ENCODE data around the gene THAP3.

Gene THAP3, protein sequence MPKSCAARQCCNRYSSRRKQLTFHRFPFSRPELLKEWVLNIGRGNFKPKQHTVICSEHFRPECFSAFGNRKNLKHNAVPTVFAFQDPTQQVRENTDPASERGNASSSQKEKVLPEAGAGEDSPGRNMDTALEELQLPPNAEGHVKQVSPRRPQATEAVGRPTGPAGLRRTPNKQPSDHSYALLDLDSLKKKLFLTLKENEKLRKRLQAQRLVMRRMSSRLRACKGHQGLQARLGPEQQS

DNA sequence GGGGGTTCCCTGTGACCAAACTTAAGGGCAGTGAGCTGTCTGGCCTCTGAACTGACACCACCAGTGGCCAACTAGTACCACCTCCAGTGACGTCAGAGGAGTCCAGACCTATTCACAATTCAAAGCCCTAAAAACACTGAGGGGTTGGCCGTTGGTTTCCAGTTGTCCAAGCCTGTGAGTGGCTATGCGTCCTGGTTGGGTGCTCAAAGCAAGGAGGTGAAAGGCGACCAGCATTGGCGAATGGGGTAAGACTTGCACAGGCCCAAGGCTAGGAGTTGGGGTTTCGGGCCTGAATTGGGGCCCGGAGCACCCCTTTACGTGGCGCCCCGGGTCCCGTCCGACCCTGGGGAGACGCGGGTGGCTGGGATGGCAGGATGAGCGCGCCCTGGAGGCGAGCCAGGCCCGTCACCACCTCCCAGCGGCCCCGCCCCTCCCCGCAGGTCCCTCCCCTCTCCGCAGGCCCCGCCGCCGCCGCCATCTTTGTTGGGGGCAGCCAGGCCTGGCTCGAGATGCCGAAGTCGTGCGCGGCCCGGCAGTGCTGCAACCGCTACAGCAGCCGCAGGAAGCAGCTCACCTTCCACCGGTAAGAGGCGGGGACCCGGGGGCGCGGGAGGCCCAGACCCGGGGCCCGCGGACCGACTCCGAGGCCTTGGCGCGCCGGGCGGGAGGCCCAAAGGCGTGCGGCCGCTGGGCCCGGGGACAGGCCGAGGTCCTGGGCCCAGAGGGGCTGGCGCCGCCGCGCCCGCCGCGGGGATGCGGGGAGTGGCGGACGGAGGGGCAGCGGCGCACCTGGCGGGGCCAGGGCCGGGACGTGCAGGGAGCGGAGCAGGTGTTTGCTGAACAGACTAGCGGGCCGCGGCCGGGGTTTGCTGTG is at the start of gene THAP3:
THAP3 (plus strand) TSS at position 159 of the 874 bp plus-strand sequence; CDS start at position 510, 351 bp downstream.
- peak; percentile 85 for DNase-seq (ENCODE audit: low read depth)

DNA sequence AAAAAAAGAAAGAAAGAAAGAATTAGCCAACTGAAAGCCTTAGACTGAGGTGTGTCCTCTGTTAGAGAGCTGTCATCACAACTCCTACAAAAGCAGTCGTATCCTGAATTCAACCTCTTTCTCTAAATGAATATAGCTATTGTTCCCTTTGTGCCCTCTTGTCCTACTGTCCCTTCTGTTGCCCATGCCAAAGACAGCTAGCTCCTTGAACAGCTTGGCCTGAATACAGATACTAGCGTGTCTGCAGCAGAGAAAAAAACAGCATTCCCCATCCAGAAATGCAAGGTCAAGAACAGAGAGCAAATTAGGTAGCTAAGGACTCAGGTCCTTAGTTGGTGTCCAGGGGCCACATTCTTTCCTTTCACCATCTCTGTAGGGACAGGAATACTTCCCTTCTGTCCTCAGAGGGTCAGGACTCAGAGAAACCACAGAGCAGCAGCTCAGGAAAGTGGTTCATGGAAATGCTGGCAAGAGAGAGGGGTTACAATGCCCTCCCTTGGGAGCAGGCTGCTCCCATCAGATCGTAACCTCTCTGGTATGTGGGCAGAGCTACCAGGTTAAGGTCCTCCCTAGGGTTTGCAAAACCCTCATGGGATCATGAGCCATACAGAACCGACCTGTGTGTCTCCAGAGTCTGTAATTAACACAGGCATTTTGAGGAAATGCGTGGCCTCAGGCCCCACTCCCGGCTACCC is 46.7 kb upstream of the THAP3 start:
- no peak for DNase-seq (ENCODE audit: low read depth)

DNA sequence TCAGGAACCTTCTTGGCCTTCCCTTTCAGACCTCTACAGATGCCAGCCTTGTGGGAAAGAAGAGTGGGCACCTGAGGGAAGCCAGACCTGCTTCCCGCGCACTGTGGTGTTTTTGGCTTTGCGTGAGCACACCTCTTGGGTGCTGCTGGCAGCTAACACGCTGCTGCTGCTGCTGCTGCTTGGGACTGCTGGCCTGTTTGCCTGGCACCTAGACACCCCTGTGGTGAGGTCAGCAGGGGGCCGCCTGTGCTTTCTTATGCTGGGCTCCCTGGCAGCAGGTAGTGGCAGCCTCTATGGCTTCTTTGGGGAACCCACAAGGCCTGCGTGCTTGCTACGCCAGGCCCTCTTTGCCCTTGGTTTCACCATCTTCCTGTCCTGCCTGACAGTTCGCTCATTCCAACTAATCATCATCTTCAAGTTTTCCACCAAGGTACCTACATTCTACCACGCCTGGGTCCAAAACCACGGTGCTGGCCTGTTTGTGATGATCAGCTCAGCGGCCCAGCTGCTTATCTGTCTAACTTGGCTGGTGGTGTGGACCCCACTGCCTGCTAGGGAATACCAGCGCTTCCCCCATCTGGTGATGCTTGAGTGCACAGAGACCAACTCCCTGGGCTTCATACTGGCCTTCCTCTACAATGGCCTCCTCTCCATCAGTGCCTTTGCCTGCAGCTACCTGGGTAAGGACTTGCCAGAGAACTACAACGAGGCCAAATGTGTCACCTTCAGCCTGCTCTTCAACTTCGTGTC is 45.9 kb upstream of the THAP3 start:
- DNase-seq (ENCODE audit: low read depth): no peak

DNA sequence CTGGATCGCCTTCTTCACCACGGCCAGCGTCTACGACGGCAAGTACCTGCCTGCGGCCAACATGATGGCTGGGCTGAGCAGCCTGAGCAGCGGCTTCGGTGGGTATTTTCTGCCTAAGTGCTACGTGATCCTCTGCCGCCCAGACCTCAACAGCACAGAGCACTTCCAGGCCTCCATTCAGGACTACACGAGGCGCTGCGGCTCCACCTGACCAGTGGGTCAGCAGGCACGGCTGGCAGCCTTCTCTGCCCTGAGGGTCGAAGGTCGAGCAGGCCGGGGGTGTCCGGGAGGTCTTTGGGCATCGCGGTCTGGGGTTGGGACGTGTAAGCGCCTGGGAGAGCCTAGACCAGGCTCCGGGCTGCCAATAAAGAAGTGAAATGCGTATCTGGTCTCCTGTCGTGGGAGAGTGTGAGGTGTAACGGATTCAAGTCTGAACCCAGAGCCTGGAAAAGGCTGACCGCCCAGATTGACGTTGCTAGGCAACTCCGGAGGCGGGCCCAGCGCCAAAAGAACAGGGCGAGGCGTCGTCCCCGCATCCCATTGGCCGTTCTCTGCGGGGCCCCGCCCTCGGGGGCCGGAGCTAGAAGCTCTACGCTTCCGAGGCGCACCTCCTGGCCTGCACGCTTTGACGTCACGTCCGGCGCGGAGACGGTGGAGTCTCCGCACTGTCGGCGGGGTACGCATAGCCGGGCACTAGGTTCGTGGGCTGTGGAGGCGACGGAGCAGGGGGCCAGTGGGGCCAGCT is 45.1 kb upstream of the THAP3 start, which contains the start of gene ZBTB48:
ZBTB48 (plus strand) TSS at position 621 of the 745 bp plus-strand sequence. CDS start 616 bp downstream, outside the sequence.
- DNase-seq (ENCODE audit: low read depth): peak; percentile 96

DNA sequence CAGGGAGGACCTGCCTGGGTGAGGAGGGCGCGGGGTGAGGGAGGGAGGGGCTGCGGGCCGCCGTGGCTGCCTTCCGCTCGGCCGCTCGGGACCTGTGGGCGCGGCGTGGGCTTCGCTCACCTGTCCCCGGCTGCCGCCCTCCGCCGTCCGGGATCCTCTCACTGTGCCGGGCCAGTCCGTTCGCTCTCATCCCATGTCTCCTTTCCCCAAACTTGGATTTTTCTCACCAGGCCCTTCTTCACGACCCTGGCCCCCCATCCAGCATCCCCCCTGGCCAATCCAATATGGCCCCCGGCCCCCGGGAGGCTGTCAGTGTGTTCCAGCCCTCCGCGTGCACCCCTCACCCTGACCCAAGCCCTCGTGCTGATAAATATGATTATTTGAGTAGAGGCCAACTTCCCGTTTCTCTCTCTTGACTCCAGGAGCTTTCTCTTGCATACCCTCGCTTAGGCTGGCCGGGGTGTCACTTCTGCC is 44.5 kb upstream of the THAP3 start:
- no peak for DNase-seq (ENCODE audit: low read depth)

GRCh38 chr1:6580593-6581409 is 43.9 kb upstream of the THAP3 start:
- DNase-seq (ENCODE audit: low read depth): no peak

GRCh38 chr1:6581561-6582305 is 42.9 kb upstream of the THAP3 start:
- DNase-seq (ENCODE audit: low read depth): no peak

GRCh38 chr1:6582370-6582769 is 42.3 kb upstream of the THAP3 start:
- no peak for DNase-seq (ENCODE audit: low read depth)

DNA sequence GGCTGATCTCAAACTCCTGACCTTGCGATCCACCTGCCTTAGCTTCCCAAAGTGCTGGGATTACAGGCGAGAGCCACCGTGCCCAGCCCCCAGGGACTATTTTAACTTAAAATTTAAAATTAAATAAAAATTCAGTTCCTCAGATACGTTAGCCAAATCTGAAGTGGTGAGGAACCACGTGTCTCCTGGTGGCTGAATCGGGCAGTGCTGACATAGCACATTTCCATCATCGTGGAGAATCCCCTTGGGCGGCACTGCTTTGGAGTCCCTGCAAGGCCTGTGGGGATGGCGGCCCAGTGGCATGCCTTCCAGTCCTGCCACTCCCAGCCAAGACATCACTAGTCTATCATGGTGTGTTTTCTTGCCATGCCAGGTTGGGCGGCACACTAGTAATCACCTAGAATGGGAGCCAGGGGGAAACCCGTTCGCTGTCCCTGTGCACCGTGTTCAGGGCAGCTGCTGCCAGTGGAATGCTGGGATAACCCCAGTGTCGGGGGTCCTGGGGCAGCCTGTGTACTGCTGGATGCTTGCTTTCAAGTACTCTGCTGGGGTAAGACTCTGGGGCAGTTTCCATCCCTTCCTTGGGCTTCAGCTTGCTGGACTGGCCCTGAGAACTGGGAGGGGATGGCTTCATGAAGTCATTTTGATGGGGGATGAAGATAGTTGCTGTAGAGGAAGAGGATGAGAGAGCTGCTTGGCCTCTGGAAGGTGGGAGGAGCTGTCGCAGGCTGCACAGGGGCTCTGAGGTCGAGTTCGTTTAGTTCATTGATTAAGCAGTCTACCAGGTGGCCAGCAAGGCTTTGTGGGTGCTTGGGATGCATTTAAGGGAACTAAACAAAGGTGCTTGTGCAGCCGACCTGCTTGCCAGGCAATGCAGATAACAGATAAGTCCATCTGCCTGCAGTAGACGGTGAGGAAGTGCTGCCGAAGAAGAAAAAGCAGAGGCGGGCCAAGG is 40.3 kb upstream of the THAP3 start:
- no peak for DNase-seq (ENCODE audit: low read depth)

GRCh38 chr1:6585081-6585722 is 39.5 kb upstream of the THAP3 start:
- no peak for DNase-seq (ENCODE audit: low read depth)

- no peak for DNase-seq (ENCODE audit: low read depth)
These were observed 38.8 kb upstream of the THAP3 start for GRCh38 chr1:6585841-6586240.

DNA sequence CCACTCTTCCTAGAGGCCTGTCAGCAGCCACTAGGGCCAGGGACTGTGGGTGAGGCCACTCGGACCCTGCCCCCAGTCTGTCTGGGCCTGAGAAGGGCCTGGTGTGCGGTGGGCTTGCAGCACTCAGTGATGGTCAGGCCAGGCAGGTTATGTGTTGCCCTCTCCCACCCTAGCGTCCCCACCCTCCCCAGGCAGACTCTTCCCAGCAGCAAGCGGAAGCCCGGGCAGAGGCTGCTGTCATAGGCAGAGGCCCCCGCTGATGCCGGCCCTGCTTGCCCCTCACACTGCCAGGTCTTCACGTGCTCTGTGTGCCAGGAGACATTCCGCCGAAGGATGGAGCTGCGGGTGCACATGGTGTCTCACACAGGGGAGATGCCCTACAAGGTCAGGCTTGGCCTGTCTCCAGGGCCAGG is 38.3 kb upstream of the THAP3 start:
- no peak for DNase-seq (ENCODE audit: low read depth)

- DNase-seq (ENCODE audit: low read depth): no peak
These were observed 37.2 kb upstream of the THAP3 start for GRCh38 chr1:6587261-6588005.

- DNase-seq (ENCODE audit: low read depth): no peak
These were observed 36.4 kb upstream of the THAP3 start for GRCh38 chr1:6588128-6588892.

GRCh38 chr1:6588893-6589520 is 35.7 kb upstream of the THAP3 start:
- DNase-seq (ENCODE audit: low read depth): no peak

GRCh38 chr1:6590046-6590445 is 34.6 kb upstream of the THAP3 start:
- DNase-seq (ENCODE audit: low read depth): no peak

Measured in activated T-helper 1 cell treated with Interleukin-2 at 50 U/mL for 16 hours (primary cell).